ENCODE data around the gene GPR162.

Gene GPR162

DNA sequence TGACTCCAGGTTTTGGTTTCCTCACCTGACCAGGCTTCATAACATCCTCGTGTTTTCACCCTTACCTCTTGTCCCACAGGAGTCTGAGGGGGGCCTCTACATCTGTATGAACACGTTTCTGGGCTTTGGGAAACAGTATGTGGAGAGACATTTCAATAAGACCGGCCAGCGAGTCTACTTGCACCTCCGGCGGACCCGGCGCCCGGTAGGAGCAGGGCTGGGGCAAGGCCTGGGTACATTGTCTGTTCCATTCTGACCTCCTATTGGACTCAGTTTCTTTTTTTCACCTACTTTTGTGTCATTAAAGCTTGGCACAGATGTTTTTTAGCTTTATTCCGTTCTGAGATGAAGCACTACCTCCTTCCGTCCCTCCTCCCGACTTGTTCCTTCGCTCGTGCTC is 33.7 kb downstream of the GPR162 start:
- Histone ChIP-seq H3K36me3 (peaks cover 48 to 51% (median 51%) of the 10 kb centered on the region in 3 donors), H3K4me3 (no peak overlapping the region), H3K27me3 (no peaks in the 10 kb centered on the region), H3K4me1 (peaks cover 0 to 31% (median 22%) of the 10 kb centered on the region in 4 donors), H3K27ac (peak overlapping the region in 1 of 2 donors; percentile 99), H3K9me3 (no peaks in the 10 kb centered on the region)
- TF ChIP-seq, protein P1, sequence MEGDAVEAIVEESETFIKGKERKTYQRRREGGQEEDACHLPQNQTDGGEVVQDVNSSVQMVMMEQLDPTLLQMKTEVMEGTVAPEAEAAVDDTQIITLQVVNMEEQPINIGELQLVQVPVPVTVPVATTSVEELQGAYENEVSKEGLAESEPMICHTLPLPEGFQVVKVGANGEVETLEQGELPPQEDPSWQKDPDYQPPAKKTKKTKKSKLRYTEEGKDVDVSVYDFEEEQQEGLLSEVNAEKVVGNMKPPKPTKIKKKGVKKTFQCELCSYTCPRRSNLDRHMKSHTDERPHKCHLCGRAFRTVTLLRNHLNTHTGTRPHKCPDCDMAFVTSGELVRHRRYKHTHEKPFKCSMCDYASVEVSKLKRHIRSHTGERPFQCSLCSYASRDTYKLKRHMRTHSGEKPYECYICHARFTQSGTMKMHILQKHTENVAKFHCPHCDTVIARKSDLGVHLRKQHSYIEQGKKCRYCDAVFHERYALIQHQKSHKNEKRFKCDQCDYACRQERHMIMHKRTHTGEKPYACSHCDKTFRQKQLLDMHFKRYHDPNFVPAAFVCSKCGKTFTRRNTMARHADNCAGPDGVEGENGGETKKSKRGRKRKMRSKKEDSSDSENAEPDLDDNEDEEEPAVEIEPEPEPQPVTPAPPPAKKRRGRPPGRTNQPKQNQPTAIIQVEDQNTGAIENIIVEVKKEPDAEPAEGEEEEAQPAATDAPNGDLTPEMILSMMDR (IDR thresholded peaks at IDR 0.05), result no peak
- intact Hi-C loops (cut with DNase I; ENCODE audit: low total_unique reads), result no loop called here
- DNase-seq, result no peak

DNA sequence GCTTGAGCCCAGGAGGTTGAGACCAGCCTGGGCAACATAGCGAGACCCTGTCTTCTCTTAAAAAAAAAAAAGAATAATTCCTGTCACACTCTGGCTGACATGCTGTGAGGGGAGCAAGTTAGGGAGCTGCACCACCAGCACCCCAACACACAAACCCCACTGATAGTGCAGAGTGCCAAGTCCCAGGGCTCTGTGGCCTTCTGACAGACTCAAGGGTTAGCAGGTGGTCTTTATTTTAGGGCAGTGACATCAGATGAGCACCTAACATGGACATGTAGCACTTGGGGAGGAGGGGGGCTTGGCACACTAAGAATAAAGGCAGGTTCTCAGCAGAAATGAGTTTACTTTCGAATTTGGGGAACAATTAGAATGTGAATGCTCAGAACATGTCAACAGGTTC is 37.2 kb downstream of the GPR162 start:
- H3K9me3 ChIP-seq, result no peaks in the 10 kb centered on the region
- H3K27me3 ChIP-seq, result no peaks in the 10 kb centered on the region
- intact Hi-C loops (cut with DNase I; ENCODE audit: low total_unique reads), result no loop called here
- H3K36me3 ChIP-seq, result peaks cover 80 to 85% (median 80%) of the 10 kb centered on the region in 3 donors
- no peak overlapping the region for H3K27ac ChIP-seq
- no peak for DNase-seq
- TF ChIP-seq, protein P1 (IDR thresholded peaks at IDR 0.05), result no peak
- H3K4me3 ChIP-seq, result no peak overlapping the region
- H3K4me1 ChIP-seq, result peaks cover 0 to 11% (median 7%) of the 10 kb centered on the region in 4 donors

DNA sequence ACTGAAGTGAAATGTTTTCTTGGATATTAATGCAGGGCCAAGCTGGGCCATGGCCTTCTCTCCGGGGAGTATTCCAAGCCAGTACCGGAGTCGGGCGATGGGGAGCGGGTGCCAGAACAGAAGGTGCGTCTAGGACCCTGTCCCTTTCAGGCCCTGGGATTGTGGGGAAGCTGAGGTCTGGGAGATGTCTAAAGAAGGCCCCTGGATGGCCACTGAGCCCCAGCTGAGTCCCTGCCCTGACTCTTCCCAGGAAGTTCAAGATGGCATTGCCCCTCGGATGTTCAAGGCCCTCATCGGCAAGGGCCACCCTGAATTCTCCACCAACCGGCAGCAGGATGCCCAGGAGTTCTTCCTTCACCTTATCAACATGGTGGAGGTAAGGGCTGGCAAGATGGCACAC is 38.5 kb downstream of the GPR162 start:
- H3K36me3 ChIP-seq, result peaks cover 87 to 99% (median 90%) of the 10 kb centered on the region in 3 donors
- H3K27me3 ChIP-seq, result no peaks in the 10 kb centered on the region
- H3K27ac ChIP-seq, result no peak overlapping the region
- H3K4me1 ChIP-seq, result peaks cover 0 to under 1% (median 0%) of the 10 kb centered on the region in 4 donors
- no peak for DNase-seq
- no peaks in the 10 kb centered on the region for H3K9me3 ChIP-seq
- TF ChIP-seq, protein P1 (IDR thresholded peaks at IDR 0.05), result no peak
- H3K4me3 ChIP-seq, result no peak overlapping the region
- intact Hi-C loops (cut with DNase I; ENCODE audit: low total_unique reads), result no loop called here

DNA sequence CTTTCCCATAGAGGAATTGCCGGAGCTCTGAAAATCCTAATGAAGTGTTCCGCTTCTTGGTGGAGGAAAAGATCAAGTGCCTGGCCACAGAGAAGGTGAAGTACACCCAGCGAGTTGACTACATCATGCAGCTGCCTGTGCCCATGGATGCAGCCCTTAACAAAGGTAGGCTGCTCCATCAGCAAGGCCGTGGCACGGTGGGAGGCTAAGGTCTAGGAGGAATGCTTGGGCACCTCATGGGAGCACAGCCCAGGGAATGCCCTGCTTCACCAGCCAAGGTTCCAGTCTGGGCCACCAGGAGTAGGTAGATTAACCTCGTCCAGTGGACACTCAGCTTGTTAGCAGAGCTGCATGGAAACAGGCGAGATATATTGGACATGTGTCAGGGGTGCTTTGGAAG is 39.3 kb downstream of the GPR162 start:
- H3K36me3 ChIP-seq, result peaks cover 83 to 100% (median 83%) of the 10 kb centered on the region in 3 donors
- intact Hi-C loops (cut with DNase I; ENCODE audit: low total_unique reads), result no loop called here
- TF ChIP-seq, protein P1 (IDR thresholded peaks at IDR 0.05), result no peak
- no peak overlapping the region for H3K27ac ChIP-seq
- peaks cover 0 to under 1% (median 0%) of the 10 kb centered on the region in 4 donors for H3K4me1 ChIP-seq
- no peak overlapping the region for H3K4me3 ChIP-seq
- H3K9me3 ChIP-seq, result no peaks in the 10 kb centered on the region
- no peaks in the 10 kb centered on the region for H3K27me3 ChIP-seq
- no peak for DNase-seq

DNA sequence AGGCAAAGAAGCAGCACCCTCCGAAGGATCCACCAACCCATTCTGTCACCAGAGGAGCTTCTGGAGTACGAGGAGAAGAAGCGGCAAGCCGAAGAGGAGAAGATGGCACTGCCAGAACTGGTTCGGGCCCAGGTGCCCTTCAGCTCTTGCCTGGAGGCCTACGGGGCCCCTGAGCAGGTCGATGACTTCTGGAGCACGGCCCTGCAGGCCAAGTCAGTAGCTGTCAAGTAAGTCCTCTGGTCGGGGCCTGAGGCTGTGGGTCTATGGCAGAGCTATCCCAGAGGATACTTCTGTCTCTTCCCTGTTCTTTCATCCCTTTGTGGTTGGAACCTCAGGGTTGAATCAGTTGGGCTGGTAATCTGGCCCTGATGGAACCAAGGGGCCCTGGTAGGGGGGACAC is 39.8 kb downstream of the GPR162 start:
- Histone ChIP-seq H3K9me3 (no peaks in the 10 kb centered on the region), H3K27me3 (no peaks in the 10 kb centered on the region), H3K4me1 (peaks cover 0 to 5% (median 2%) of the 10 kb centered on the region in 4 donors), H3K27ac (no peak overlapping the region), H3K4me3 (no peak overlapping the region), H3K36me3 (peaks cover 78 to 98% (median 78%) of the 10 kb centered on the region in 3 donors)
- intact Hi-C loops (cut with DNase I; ENCODE audit: low total_unique reads), result no loop called here
- DNase-seq, result no peak
- TF ChIP-seq, protein P1 (IDR thresholded peaks at IDR 0.05), result no peak

DNA sequence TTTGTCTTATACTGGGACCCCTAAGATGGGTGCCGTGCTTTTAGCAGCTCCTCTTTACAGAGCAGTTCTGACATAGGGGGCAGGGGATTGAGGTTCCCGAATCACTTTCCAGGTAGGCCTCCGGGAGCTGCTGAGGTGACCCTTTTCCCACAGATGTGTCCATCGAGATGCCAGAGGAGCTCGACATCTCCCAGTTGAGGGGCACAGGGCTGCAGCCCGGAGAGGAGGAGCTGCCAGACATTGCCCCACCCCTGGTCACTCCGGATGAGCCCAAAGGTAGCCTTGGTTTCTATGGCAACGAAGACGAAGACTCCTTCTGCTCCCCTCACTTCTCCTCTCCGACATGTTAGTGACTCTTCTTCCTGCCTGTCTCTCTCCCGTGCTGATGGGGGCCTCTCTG is 41.4 kb downstream of the GPR162 start:
- Histone ChIP-seq H3K27me3 (no peaks in the 10 kb centered on the region), H3K9me3 (no peaks in the 10 kb centered on the region), H3K27ac (no peak overlapping the region), H3K4me1 (peaks cover 0 to 12% (median 8%) of the 10 kb centered on the region in 4 donors), H3K4me3 (no peak overlapping the region), H3K36me3 (peaks cover 62 to 81% (median 62%) of the 10 kb centered on the region in 3 donors)
- intact Hi-C loops (cut with DNase I; ENCODE audit: low total_unique reads), result no loop called here
- TF ChIP-seq, protein P1 (IDR thresholded peaks at IDR 0.05), result no peak
- no peak for DNase-seq
